ENCODE data around the gene RAB27B.

RAB27B gene

GRCh38 chr18:54835944-54836343 lies 7.7 kb downstream of the RAB27B start:
- no peak for TF ChIP-seq CTCF (IDR thresholded peaks at IDR 0.05)

- no peak for TF ChIP-seq CTCF (IDR thresholded peaks at IDR 0.05)
These were observed 15.0 kb downstream of the RAB27B start for GRCh38 chr18:54843314-54843713.

- TF ChIP-seq CTCF (IDR thresholded peaks at IDR 0.05), result no peak
These were observed 17.5 kb downstream of the RAB27B start for GRCh38 chr18:54845787-54846186.

GRCh38 chr18:54848121-54848520 lies 19.8 kb downstream of the RAB27B start:
- no peak for TF ChIP-seq CTCF (IDR thresholded peaks at IDR 0.05)

GRCh38 chr18:54849683-54850082 lies 21.4 kb downstream of the RAB27B start:
- TF ChIP-seq CTCF (IDR thresholded peaks at IDR 0.05), result no peak

- TF ChIP-seq CTCF (IDR thresholded peaks at IDR 0.05), result no peak
These were observed 22.3 kb downstream of the RAB27B start for GRCh38 chr18:54850598-54850997.

- no peak for TF ChIP-seq CTCF (IDR thresholded peaks at IDR 0.05)
These were observed 24.8 kb downstream of the RAB27B start for GRCh38 chr18:54852780-54853675.

Measured in LNCAP (cell line).